GM12891 (cell line): ENCODE measurements around the gene C10orf90.

ENCODE experiments used
- POLR2A ChIP-seq: IDR thresholded peaks from 2 replicates; pipeline ENCODE4 v1.6.1; 2011; ENCODE audit warnings: low read depth, low read length, control low read depth
- POLR2AphosphoS5 ChIP-seq: IDR thresholded peaks from 2 replicates; pipeline ENCODE4 v1.6.1; 2011; ENCODE audit warnings: low read depth, low read length, control low read depth
- TAF1 ChIP-seq: IDR thresholded peaks from 2 replicates; pipeline ENCODE4 v1.6.1; 2011; ENCODE audit warnings: low read depth, low read length, control low read depth

GRCh38 chr10:126500866-126501265, 169.6 kb downstream of the C10orf90 start:
- TF ChIP-seq POLR2AphosphoS5 = no peak
- no peak for TF ChIP-seq TAF1
- no peak for TF ChIP-seq POLR2A
